PC-3 (cell line): ENCODE data around the gene DCTD. TPM values are rescaled to one million over a fixed set of nuclear protein-coding genes. Genes with fewer than 3 reads are reported as not detected.

Experiments used
- ATAC-seq: fragments of 200-7000 bp; cut with Tn5 transposase; 2 replicates; pipeline ENCODE4 v1.9.1; 2020; ENCODE audit warnings: mild to moderate bottlenecking, moderate library complexity
- BruUV-seq: library from RNA; stranded (reverse); fragments of 400-500 nt; replicated peaks from 2 replicates; lab custom pipeline; 2021; lab: Mats Ljungman, UMichigan
- CTCF ChIA-PET: fragments of 300-600 bp; sonication (Branson Sonifier 250); formaldehyde crosslinking; loops from one replicate; lab custom pipeline; 2022; ENCODE audit warnings: antibody characterized with exemption; lab: Charles Lee
- POLR2A ChIA-PET: fragments of 300-600 bp; sonication (Branson Sonifier 250); formaldehyde crosslinking; loops from one replicate; lab custom pipeline; 2022; ENCODE audit warnings: antibody characterized with exemption; ENCODE audit not compliant: unreplicated experiment; lab: Charles Lee
- DNase-seq: peaks from one replicate; pipeline ENCODE4 v3.0.0-alpha.2; 2015
- H2AFZ ChIP-seq: fragments of 300-600 bp; sonication (generic); 2 replicates; pipeline ENCODE4 v1.6.0; 2016; ENCODE audit warnings: antibody characterized with exemption, low read length
- H3F3A ChIP-seq: fragments of 300-600 bp; sonication (generic); one replicate; pipeline ENCODE4 v1.6.0; 2017; ENCODE audit warnings: antibody characterized with exemption, low read length, control low read depth, mild to moderate bottlenecking; ENCODE audit not compliant: unreplicated experiment
- H3K27ac ChIP-seq: fragments of 300-600 bp; sonication (generic); 2 replicates; pipeline ENCODE4 v1.5.1; 2016; ENCODE audit warnings: mild to moderate bottlenecking, low read length
- H3K27me3 ChIP-seq: fragments of 300-600 bp; sonication (generic); 2 replicates; pipeline ENCODE4 v1.6.1; 2016; ENCODE audit warnings: low read length, mixed read lengths
- H3K36me3 ChIP-seq: fragments of 300-600 bp; sonication (generic); 2 replicates; pipeline ENCODE4 v1.6.1; 2016; ENCODE audit warnings: low read depth, mixed run types, low read length, mixed read lengths
- H3K4me1 ChIP-seq: fragments of 300-600 bp; sonication (generic); 2 replicates; pipeline ENCODE4 v1.5.1; 2016; ENCODE audit warnings: low read length; ENCODE audit not compliant: insufficient read depth
- H3K4me2 ChIP-seq: fragments of 300-600 bp; sonication (generic); 2 replicates; pipeline ENCODE4 v1.6.0; 2016; ENCODE audit warnings: low read length
- H3K4me3 ChIP-seq: fragments of 300-600 bp; sonication (generic); 2 replicates; pipeline ENCODE4 v1.5.1; 2016; ENCODE audit warnings: mild to moderate bottlenecking, low read length, mixed read lengths
- H3K79me2 ChIP-seq: fragments of 300-600 bp; sonication (generic); 2 replicates; pipeline ENCODE4 v1.6.1; 2017; ENCODE audit warnings: low read length, mixed read lengths
- H3K9ac ChIP-seq: fragments of 300-600 bp; sonication (generic); 2 replicates; pipeline ENCODE4 v1.6.0; 2016; ENCODE audit warnings: mild to moderate bottlenecking, low read length
- H3K9me2 ChIP-seq: fragments of 300-600 bp; sonication (generic); replicated peaks from 2 replicates; pipeline ENCODE4 v1.6.1; 2016; ENCODE audit warnings: mixed run types, low read length, mixed read lengths
- H3K9me3 ChIP-seq: fragments of 300-600 bp; sonication (generic); 2 replicates; pipeline ENCODE4 v1.6.1; 2016; ENCODE audit warnings: low read length, mixed read lengths
- H4K20me1 ChIP-seq: fragments of 300-600 bp; sonication (generic); 2 replicates; pipeline ENCODE4 v1.6.1; 2016; ENCODE audit warnings: low read length, mixed read lengths
- EZH2 ChIP-seq: fragments of 300-600 bp; sonication (generic); IDR thresholded peaks from one replicate; pipeline ENCODE4 v1.6.1; 2017; ENCODE audit warnings: antibody characterized with exemption, mild to moderate bottlenecking, low read length; ENCODE audit not compliant: unreplicated experiment
- EZH2phosphoT487 ChIP-seq: fragments of 300-600 bp; sonication (generic); IDR thresholded peaks from 2 replicates; pipeline ENCODE4 v1.6.1; 2018; ENCODE audit warnings: mild to moderate bottlenecking, antibody characterized with exemption, low read length, borderline replicate concordance
- intact Hi-C: fragments of 100-400 bp; cut with micrococcal nuclease; formaldehyde crosslinking; loops from 2 replicates; pipeline ENCODE4 v1.9.0; 2023
- total RNA-seq: library from RNA; depleted of rRNA; stranded (reverse); fragments of >200 nt; gene quantifications from 2 replicates; pipeline ENCODE4 v1.2.3, GENCODE V29; 2014
- TF ChIP-seq, protein P1 (sequence below): fragments of 300-600 bp; sonication (generic); conservative IDR thresholded peaks from 2 replicates; pipeline ENCODE4 v1.5.1; 2017; ENCODE audit warnings: antibody characterized with exemption, low read depth, mild to moderate bottlenecking, low read length

The DCTD gene
- total RNA-seq, 1 experiment from 2014 or later = 58.1 TPM

DNA sequence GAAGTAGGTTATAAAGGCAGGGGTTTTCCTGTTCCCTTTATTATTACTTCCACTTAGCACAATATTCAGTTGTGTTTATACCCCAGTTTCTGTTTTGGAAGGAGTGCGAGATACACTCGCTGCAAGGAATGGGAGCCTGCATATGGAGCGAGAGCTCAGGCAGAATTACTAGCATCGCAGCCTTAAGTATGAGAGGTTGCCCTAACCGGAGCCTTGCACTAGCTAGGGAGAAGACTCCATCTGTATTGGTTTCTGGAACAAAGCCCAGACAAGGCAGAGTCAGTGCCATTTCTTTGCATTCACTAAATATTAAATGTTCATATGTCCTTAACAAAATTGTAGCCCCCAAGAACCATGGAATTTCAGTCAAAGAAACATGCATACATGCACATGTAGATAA, 6.2 kb upstream of the DCTD start:
- ChIA-PET POLR2A (no interaction called here), CTCF (no interaction called here)
- peaks cover under 1% of the 10 kb centered on the region; the same call in 1 of the 2 replicates for H3K4me1 ChIP-seq
- no peak overlapping the region for H3K27ac ChIP-seq
- no peaks in the 10 kb centered on the region for H3K36me3 ChIP-seq
- H3F3A ChIP-seq = no peaks in the 10 kb centered on the region
- intact Hi-C loops = loop anchor here (10.0 kb wide), 1 partner anchor 109 kb away; no protein-coding TSS in a partner anchor
- ATAC-seq (no peak), DNase-seq (no peak)
- no TSS peak for BruUV-seq
- no peak overlapping the region for H2AFZ ChIP-seq
- H3K4me3 ChIP-seq = no peak overlapping the region
- H3K79me2 ChIP-seq = no peaks in the 10 kb centered on the region
- no peaks in the 10 kb centered on the region for H3K27me3 ChIP-seq
- no peak overlapping the region for H3K9ac ChIP-seq
- H3K4me2 ChIP-seq = no peak overlapping the region
- no peak for TF ChIP-seq EZH2phosphoT487
- TF ChIP-seq EZH2 = no peak
- TF ChIP-seq, protein P1, sequence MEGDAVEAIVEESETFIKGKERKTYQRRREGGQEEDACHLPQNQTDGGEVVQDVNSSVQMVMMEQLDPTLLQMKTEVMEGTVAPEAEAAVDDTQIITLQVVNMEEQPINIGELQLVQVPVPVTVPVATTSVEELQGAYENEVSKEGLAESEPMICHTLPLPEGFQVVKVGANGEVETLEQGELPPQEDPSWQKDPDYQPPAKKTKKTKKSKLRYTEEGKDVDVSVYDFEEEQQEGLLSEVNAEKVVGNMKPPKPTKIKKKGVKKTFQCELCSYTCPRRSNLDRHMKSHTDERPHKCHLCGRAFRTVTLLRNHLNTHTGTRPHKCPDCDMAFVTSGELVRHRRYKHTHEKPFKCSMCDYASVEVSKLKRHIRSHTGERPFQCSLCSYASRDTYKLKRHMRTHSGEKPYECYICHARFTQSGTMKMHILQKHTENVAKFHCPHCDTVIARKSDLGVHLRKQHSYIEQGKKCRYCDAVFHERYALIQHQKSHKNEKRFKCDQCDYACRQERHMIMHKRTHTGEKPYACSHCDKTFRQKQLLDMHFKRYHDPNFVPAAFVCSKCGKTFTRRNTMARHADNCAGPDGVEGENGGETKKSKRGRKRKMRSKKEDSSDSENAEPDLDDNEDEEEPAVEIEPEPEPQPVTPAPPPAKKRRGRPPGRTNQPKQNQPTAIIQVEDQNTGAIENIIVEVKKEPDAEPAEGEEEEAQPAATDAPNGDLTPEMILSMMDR = no peak
- no peaks in the 10 kb centered on the region for H3K9me3 ChIP-seq
- no peaks in the 10 kb centered on the region for H3K9me2 ChIP-seq
- no peaks in the 10 kb centered on the region for H4K20me1 ChIP-seq

DNA sequence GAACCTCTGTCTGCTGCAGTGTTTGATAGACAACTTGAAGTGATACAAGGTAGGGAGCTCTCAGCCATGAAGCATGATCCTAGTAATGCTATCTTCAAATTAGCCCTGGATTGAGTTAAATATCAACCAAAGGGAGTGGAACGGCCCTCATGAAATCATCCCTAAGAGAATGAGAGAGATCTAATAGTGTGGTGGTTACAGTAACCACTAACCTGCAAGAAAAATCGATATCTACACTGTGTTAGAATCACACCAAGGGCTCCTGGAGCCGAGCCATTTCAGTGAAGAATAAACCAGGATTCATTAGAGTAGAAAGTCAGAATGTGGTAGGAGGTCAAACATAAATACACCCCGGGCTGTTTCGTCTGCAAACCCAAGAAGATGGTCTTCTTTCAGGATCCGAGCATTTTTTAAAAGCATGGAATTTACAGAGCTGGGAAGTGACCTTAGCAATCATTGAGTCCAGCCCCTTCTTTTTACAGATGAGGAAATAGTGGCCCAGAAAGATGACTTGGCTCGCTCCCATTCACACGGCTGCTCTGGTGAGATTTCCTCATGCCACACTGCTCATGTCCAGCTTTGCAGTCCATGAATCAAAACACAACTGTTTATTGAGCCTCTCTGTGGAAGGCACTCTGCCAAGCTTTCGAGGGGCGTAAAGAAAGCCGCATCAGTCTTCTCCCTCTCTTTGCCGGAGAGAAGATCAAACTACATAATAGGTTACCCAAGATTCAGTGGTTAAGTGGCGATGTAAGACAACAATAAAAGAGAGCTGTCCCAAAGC, 5.5 kb upstream of the DCTD start:
- H3K4me2 ChIP-seq = no peak overlapping the region
- no peak overlapping the region for H3K9ac ChIP-seq
- TF ChIP-seq, protein P1 = no peak
- TF ChIP-seq EZH2phosphoT487 (no peak), EZH2 (no peak)
- H3K9me3 ChIP-seq = no peaks in the 10 kb centered on the region
- ATAC-seq (no peak), DNase-seq (no peak)
- H3K9me2 ChIP-seq = no peaks in the 10 kb centered on the region
- no peaks in the 10 kb centered on the region for H3F3A ChIP-seq
- no peaks in the 10 kb centered on the region for H3K79me2 ChIP-seq
- no peak overlapping the region for H3K4me3 ChIP-seq
- H3K4me1 ChIP-seq = peaks cover 8% of the 10 kb centered on the region
- intact Hi-C loops = loop anchor here (10.0 kb wide), 1 partner anchor 108 kb away; no protein-coding TSS in a partner anchor
- POLR2A ChIA-PET = no interaction called here
- H3K27ac ChIP-seq = no peak overlapping the region
- no peaks in the 10 kb centered on the region for H3K27me3 ChIP-seq
- no peaks in the 10 kb centered on the region for H3K36me3 ChIP-seq
- no peaks in the 10 kb centered on the region for H4K20me1 ChIP-seq
- H2AFZ ChIP-seq = no peak overlapping the region
- BruUV-seq = no TSS peak
- CTCF ChIA-PET = no interaction called here

GRCh38 chr4:182921608-182922007, 4.4 kb upstream of the DCTD start:
- no TSS peak for BruUV-seq
- Histone ChIP-seq H3K9me3 (no peaks in the 10 kb centered on the region), H4K20me1 (no peaks in the 10 kb centered on the region), H3K27me3 (no peaks in the 10 kb centered on the region), H3K4me3 (no peak overlapping the region), H3K4me2 (no peak overlapping the region), H3K36me3 (no peaks in the 10 kb centered on the region), H3K9me2 (no peaks in the 10 kb centered on the region), H3K4me1 (peaks cover 9% of the 10 kb centered on the region), H3K9ac (no peak overlapping the region), H3F3A (no peaks in the 10 kb centered on the region), H3K79me2 (peaks cover 2% of the 10 kb centered on the region), H3K27ac (no peak overlapping the region), H2AFZ (no peak overlapping the region)
- DNase-seq = no peak
- ChIA-PET POLR2A (no interaction called here), CTCF (no interaction called here)
- intact Hi-C loops = loop anchor here (10.0 kb wide), 1 partner anchor 107 kb away; no protein-coding TSS in a partner anchor
- ATAC-seq = no peak
- TF ChIP-seq EZH2 (no peak), EZH2phosphoT487 (no peak)
- TF ChIP-seq, protein P1 = no peak
